Liver (tissue), 3 donors: ENCODE data around the gene SHB.

Experiments
- HNF4A ChIP-seq, 2 donors: conservative IDR thresholded peaks; 2 replicates each; pipeline ENCODE4 v1.6.1; 2016; ENCODE audit warnings: antibody characterized with exemption in 2 of 2, mild to moderate bottlenecking in 2 of 2
- SP1 ChIP-seq: IDR thresholded peaks from 2 replicates; pipeline ENCODE4 v1.6.1; 2018; ENCODE audit warnings: antibody characterized with exemption, mild to moderate bottlenecking
- TAF1 ChIP-seq: conservative IDR thresholded peaks from 2 replicates; pipeline ENCODE4 v1.6.1; 2016; ENCODE audit warnings: antibody characterized with exemption, mild to moderate bottlenecking
- YY1 ChIP-seq: IDR thresholded peaks from 2 replicates; pipeline ENCODE4 v1.6.1; 2016; ENCODE audit warnings: antibody characterized with exemption, mild to moderate bottlenecking
- ZBTB33 ChIP-seq: IDR thresholded peaks from 2 replicates; pipeline ENCODE4 v1.6.1; 2016; ENCODE audit warnings: antibody characterized with exemption
- TF ChIP-seq, protein P1 (sequence below): fragments of 150-350 bp; IDR thresholded peaks from 2 replicates; pipeline ENCODE4 v1.5.1; 2017; ENCODE audit warnings: improper control_type of control experiment, low read depth, low read length; ENCODE audit not compliant: missing input control
- TF ChIP-seq, protein P2 (sequence below): IDR thresholded peaks from 2 replicates; pipeline ENCODE4 v1.6.1; 2016; ENCODE audit warnings: antibody characterized with exemption, mild to moderate bottlenecking
- donor health status: healthy.
- donor health status: healthy.

- TF ChIP-seq, protein P1, sequence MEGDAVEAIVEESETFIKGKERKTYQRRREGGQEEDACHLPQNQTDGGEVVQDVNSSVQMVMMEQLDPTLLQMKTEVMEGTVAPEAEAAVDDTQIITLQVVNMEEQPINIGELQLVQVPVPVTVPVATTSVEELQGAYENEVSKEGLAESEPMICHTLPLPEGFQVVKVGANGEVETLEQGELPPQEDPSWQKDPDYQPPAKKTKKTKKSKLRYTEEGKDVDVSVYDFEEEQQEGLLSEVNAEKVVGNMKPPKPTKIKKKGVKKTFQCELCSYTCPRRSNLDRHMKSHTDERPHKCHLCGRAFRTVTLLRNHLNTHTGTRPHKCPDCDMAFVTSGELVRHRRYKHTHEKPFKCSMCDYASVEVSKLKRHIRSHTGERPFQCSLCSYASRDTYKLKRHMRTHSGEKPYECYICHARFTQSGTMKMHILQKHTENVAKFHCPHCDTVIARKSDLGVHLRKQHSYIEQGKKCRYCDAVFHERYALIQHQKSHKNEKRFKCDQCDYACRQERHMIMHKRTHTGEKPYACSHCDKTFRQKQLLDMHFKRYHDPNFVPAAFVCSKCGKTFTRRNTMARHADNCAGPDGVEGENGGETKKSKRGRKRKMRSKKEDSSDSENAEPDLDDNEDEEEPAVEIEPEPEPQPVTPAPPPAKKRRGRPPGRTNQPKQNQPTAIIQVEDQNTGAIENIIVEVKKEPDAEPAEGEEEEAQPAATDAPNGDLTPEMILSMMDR: no peak
- TF ChIP-seq, protein P2, sequence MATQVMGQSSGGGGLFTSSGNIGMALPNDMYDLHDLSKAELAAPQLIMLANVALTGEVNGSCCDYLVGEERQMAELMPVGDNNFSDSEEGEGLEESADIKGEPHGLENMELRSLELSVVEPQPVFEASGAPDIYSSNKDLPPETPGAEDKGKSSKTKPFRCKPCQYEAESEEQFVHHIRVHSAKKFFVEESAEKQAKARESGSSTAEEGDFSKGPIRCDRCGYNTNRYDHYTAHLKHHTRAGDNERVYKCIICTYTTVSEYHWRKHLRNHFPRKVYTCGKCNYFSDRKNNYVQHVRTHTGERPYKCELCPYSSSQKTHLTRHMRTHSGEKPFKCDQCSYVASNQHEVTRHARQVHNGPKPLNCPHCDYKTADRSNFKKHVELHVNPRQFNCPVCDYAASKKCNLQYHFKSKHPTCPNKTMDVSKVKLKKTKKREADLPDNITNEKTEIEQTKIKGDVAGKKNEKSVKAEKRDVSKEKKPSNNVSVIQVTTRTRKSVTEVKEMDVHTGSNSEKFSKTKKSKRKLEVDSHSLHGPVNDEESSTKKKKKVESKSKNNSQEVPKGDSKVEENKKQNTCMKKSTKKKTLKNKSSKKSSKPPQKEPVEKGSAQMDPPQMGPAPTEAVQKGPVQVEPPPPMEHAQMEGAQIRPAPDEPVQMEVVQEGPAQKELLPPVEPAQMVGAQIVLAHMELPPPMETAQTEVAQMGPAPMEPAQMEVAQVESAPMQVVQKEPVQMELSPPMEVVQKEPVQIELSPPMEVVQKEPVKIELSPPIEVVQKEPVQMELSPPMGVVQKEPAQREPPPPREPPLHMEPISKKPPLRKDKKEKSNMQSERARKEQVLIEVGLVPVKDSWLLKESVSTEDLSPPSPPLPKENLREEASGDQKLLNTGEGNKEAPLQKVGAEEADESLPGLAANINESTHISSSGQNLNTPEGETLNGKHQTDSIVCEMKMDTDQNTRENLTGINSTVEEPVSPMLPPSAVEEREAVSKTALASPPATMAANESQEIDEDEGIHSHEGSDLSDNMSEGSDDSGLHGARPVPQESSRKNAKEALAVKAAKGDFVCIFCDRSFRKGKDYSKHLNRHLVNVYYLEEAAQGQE: no peak
- no peak for TF ChIP-seq ZBTB33
- no peak for TF ChIP-seq YY1
- TF ChIP-seq TAF1: no peak
- no peak for TF ChIP-seq HNF4A (conservative IDR thresholded peaks at IDR 0.05)
- TF ChIP-seq SP1: no peak
Observed at GRCh38 chr9:37971691-37972090, 97.3 kb downstream of the SHB start.
